Non-pigmented ciliary epithelial cell (primary cell): Measurements from ENCODE around the gene BAHCC1.

Experiments used
- DNase-seq: peaks from one replicate; pipeline ENCODE4 v3.0.0-alpha.2; 2010; ENCODE audit warnings: low read depth

BAHCC1 gene

DNA sequence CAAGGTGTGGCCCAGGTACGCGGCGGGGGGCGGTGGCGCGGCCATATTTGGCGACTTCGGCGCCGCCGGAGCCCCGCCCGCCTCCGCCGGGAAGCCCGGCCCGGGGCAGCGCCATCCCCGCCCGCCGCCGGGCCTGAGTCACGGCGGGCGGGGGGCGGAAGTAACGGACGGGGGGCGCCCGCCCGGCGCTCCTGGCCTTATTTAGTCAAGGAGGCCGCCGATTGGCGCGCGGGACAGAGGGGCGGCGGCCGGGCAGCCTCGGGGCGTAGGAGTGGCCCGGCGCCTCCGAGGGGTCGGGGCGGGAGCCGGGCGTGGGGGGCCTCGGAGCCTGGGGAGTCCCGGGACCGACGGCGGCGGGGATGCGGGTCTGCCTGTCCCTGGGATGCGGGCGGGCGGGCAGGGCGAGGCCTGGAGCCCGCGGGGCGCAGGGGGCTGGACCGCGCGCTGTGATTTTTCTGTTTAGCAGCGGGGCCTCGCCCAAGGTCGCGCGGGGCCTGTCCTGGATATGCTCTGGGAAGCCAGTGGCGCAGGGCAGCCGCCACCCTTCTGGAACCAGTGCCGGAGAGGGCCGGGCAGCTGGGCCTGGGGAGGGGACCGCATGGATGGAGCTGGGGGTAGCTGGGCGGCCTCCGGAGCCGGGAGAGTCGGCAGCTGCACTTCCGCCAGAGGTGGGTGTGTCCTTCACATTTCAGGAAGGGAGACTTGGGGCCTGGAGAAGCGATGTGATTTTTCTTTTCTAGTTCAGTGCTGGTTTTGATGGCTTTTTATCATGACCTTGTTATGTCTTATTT is 119.7 kb downstream of the BAHCC1 start:
- DNase-seq = no peak

GRCh38 chr17:81515530-81516041 is 120.3 kb downstream of the BAHCC1 start:
- no peak for DNase-seq
